Tibial nerve (tissue), 4 donors: ENCODE results near the gene PHYKPL. TPM values are rescaled to one million over a fixed set of nuclear protein-coding genes. Genes with fewer than 3 reads are reported as not detected.

Source experiments
- DNase-seq, 2 donors: peaks; one replicate each; pipeline ENCODE4 v3.0.0-alpha.2; 2019; ENCODE audit warnings: low spot score in 2 of 2
- H3K27ac ChIP-seq, 4 donors: fragments of 200-600 bp; sonication (generic) in 3 of 4; one replicate each; pipeline ENCODE4 v1.5.1; 2017 to 2019; ENCODE audit warnings: mild to moderate bottlenecking in 1 of 4
- H3K27me3 ChIP-seq, 2 donors: fragments of 200-600 bp; sonication (generic) in 1 of 2; one replicate each; pipeline versions ENCODE4 v1.5.1 to v1.6.0; 2017 to 2019
- H3K36me3 ChIP-seq, 3 donors: fragments of 200-600 bp; sonication (generic); one replicate each; pipeline ENCODE4 v1.5.1; 2018 to 2019
- H3K4me1 ChIP-seq, 4 donors: fragments of 200-600 bp; sonication (generic) in 3 of 4; one replicate each; pipeline ENCODE4 v1.5.1; 2017 to 2019
- H3K4me3 ChIP-seq, 4 donors: fragments of 200-600 bp; sonication (generic) in 3 of 4; one replicate each; pipeline ENCODE4 v1.5.1; 2017 to 2019; ENCODE audit warnings: mild to moderate bottlenecking in 1 of 4, moderate library complexity in 1 of 4
- H3K9me3 ChIP-seq, 4 donors: fragments of 200-600 bp; sonication (generic) in 3 of 4; one replicate each; pipeline ENCODE4 v1.5.1; 2017 to 2019
- CTCF ChIP-seq, 5 experiments: fragments of 200-600 bp in 3 of 5; fragments of 450-650 bp in 2 of 5; sonication (generic) in 3 of 5; IDR thresholded peaks; one replicate each; pipeline ENCODE4 v1.5.1; 2016 to 2019; ENCODE audit warnings: antibody characterized with exemption in 5 of 5, mild to moderate bottlenecking in 3 of 5, moderate library complexity in 2 of 5
- EP300 ChIP-seq, 2 donors: sonication (generic); formaldehyde crosslinking; IDR thresholded peaks; one replicate each; pipeline ENCODE4 v1.6.1; 2017; ENCODE audit warnings: antibody characterized with exemption in 2 of 2, mild to moderate bottlenecking in 1 of 2
- POLR2A ChIP-seq, 2 donors: fragments of 450-650 bp; IDR thresholded peaks; one replicate each; pipeline ENCODE4 v1.6.1; 2017; ENCODE audit warnings: antibody characterized with exemption in 2 of 2, mild to moderate bottlenecking in 2 of 2, moderate library complexity in 2 of 2
- WGBS, 2 donors: methylation state at CpG; one replicate each; pipeline ENCODE4 v1.1.5; 2018; 5-methylcytosine and 5-hydroxymethylcytosine counted together
- total RNA-seq, 4 donors: library from RNA; depleted of rRNA; stranded (reverse); fragments of >200 nt; gene quantifications; one replicate each; pipeline ENCODE4 v1.1.0, GENCODE V29; 2016

PHYKPL gene
- total RNA-seq, 4 donors from 2014 or later, result 77.2 to 121 (median 97.1) TPM

DNA sequence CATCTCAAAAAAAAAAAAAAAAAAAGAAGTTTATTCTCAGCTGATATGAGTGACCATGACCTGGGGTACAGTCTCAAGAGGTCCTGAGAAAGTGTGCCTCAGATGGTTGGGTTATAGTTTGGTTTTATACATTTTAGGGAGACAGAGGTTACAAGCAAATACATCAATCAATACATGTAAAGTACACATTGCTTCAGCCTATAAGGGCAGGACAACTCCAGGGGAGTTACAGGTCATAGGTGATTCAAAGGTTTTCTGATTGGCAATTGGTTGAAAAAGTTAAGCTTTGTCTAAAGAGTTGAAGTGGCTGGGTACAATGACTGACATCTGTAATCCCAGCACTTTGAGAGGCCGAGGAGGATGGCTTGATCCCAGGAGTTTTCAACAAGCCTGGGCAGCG, 43.2 kb downstream of the PHYKPL start:
- TF ChIP-seq POLR2A (IDR thresholded peaks at IDR 0.05), result no peak
- TF ChIP-seq CTCF (IDR thresholded peaks at IDR 0.05), result no peak
- TF ChIP-seq EP300 (IDR thresholded peaks at IDR 0.05), result no peak
- WGBS, 2 donors, result 43 to 44% methylated on average over 2 of the region's 2 CpGs
- H3K4me1 ChIP-seq, result no peaks in the 10 kb centered on the region
- H3K36me3 ChIP-seq, result no peaks in the 10 kb centered on the region
- DNase-seq, result no peak
- H3K27me3 ChIP-seq, result peaks cover 0 to 10% of the 10 kb centered on the region in 2 donors
- H3K4me3 ChIP-seq, result no peak overlapping the region
- no peak overlapping the region for H3K27ac ChIP-seq
- H3K9me3 ChIP-seq, result no peaks in the 10 kb centered on the region

GRCh38 chr5:178187014-178187413, 45.6 kb downstream of the PHYKPL start, which contains the start of gene GMCL2:
GMCL2 (minus strand) TSS chr5:178187371; CDS start chr5:178187299, 72 bp downstream.
- no peak within 1 kb of the TSS for H3K27ac ChIP-seq
- no peak within 1 kb of the TSS for H3K4me3 ChIP-seq
- no peaks in the 10 kb centered on the region for H3K4me1 ChIP-seq
- TF ChIP-seq EP300 (IDR thresholded peaks at IDR 0.05) (no peak), CTCF (IDR thresholded peaks at IDR 0.05) (no peak), POLR2A (IDR thresholded peaks at IDR 0.05) (no peak)
- H3K27me3 ChIP-seq, result no peaks in the 10 kb centered on the region
- no peak for DNase-seq
- H3K9me3 ChIP-seq, result no peaks in the 10 kb centered on the region
- 88 to 92% methylated on average over 27 of the region's 27 CpGs for WGBS, 2 donors
- no peaks in the 10 kb centered on the region for H3K36me3 ChIP-seq

GRCh38 chr5:178186427-178186826, 46.2 kb downstream of the PHYKPL start:
- no peak overlapping the region for H3K27ac ChIP-seq
- no peak for DNase-seq
- H3K4me1 ChIP-seq, result no peaks in the 10 kb centered on the region
- no peaks in the 10 kb centered on the region for H3K36me3 ChIP-seq
- TF ChIP-seq POLR2A (IDR thresholded peaks at IDR 0.05), result no peak
- TF ChIP-seq CTCF (IDR thresholded peaks at IDR 0.05), result no peak
- no peak for TF ChIP-seq EP300 (IDR thresholded peaks at IDR 0.05)
- H3K27me3 ChIP-seq, result no peaks in the 10 kb centered on the region
- no peak overlapping the region for H3K4me3 ChIP-seq
- 59 to 62% methylated on average over 6 of the region's 6 CpGs for WGBS, 2 donors
- H3K9me3 ChIP-seq, result no peaks in the 10 kb centered on the region

DNA sequence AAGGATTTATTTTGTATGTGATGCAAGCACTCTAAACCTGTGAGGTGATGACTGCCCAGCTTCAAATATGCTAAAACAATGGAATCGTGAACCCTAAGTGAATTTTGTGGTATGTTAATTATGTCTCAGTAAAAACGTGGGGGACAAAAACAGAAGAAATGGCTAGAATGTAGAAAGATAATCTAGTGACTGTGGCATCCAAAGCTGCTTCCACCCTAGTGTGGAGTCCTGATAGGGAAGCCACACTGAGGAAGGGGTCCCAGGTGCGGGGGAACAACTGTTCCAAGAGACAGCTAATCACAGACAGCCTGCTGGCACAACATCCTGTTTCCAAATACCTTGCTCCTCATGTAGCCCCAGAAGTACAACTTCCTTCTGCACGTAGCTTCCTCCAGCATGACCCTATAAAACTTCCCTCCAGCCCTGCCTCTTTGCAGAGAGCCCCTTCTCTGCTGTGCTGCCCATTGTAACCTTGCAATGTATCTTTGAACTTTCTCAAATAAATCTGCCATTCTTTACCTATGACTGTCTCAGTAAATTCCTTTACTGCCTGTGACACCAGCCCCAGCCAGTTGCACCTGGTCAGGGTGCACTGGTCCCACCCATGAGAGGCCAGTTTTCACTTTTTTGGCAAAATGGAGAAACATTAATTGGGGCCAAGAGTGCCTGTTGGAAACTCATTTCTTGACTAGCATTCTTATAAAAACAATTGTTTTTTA, 50.3 kb downstream of the PHYKPL start:
- no peak overlapping the region for H3K4me3 ChIP-seq
- DNase-seq, result no peak
- no peaks in the 10 kb centered on the region for H3K4me1 ChIP-seq
- H3K36me3 ChIP-seq, result no peaks in the 10 kb centered on the region
- no peak overlapping the region for H3K27ac ChIP-seq
- no peak for TF ChIP-seq POLR2A (IDR thresholded peaks at IDR 0.05)
- WGBS, 2 donors, result 35 to 38% methylated on average over 4 of the region's 4 CpGs
- peaks cover 0 to 4% (median 0%) of the 10 kb centered on the region in 4 donors for H3K9me3 ChIP-seq
- peaks cover 0 to 9% of the 10 kb centered on the region in 2 donors for H3K27me3 ChIP-seq

GRCh38 chr5:178180141-178180863, 52.3 kb downstream of the PHYKPL start:
- no peak overlapping the region for H3K4me3 ChIP-seq
- peaks cover 0 to 9% of the 10 kb centered on the region in 2 donors for H3K27me3 ChIP-seq
- no peaks in the 10 kb centered on the region for H3K4me1 ChIP-seq
- DNase-seq, result no peak
- 28 to 31% methylated on average over 9 of the region's 9 CpGs for WGBS, 2 donors
- H3K27ac ChIP-seq, result no peak overlapping the region
- TF ChIP-seq POLR2A (IDR thresholded peaks at IDR 0.05) (no peak), EP300 (IDR thresholded peaks at IDR 0.05) (no peak), CTCF (IDR thresholded peaks at IDR 0.05) (no peak)
- no peaks in the 10 kb centered on the region for H3K36me3 ChIP-seq
- peaks cover 0 to 4% (median 0%) of the 10 kb centered on the region in 4 donors for H3K9me3 ChIP-seq
